Vagina (tissue), 2 donors: ENCODE results near the gene ASPSCR1.

ENCODE experiments used
- POLR2A ChIP-seq, 2 donors: fragments of 450-650 bp; IDR thresholded peaks; one replicate each; pipeline ENCODE4 v1.6.1; 2017; ENCODE audit warnings: antibody characterized with exemption in 2 of 2, mild to moderate bottlenecking in 2 of 2, moderate library complexity in 2 of 2
- POLR2AphosphoS5 ChIP-seq, 2 donors: sonication (generic); formaldehyde crosslinking; IDR thresholded peaks; one replicate each; pipeline ENCODE4 v1.9.0; 2017; ENCODE audit warnings: antibody characterized with exemption in 2 of 2, mild to moderate bottlenecking in 2 of 2, low read depth in 1 of 2; ENCODE audit not compliant: insufficient read depth in 1 of 2
- TF ChIP-seq, protein P1 (sequence below), 3 experiments: fragments of 450-650 bp in 2 of 3; fragments of 200-600 bp in 1 of 3; sonication (generic) in 1 of 3; IDR thresholded peaks; one replicate each; pipeline ENCODE4 v1.5.1; 2017 to 2019; ENCODE audit warnings: antibody characterized with exemption in 3 of 3, mild to moderate bottlenecking in 2 of 3, moderate library complexity in 2 of 3

DNA sequence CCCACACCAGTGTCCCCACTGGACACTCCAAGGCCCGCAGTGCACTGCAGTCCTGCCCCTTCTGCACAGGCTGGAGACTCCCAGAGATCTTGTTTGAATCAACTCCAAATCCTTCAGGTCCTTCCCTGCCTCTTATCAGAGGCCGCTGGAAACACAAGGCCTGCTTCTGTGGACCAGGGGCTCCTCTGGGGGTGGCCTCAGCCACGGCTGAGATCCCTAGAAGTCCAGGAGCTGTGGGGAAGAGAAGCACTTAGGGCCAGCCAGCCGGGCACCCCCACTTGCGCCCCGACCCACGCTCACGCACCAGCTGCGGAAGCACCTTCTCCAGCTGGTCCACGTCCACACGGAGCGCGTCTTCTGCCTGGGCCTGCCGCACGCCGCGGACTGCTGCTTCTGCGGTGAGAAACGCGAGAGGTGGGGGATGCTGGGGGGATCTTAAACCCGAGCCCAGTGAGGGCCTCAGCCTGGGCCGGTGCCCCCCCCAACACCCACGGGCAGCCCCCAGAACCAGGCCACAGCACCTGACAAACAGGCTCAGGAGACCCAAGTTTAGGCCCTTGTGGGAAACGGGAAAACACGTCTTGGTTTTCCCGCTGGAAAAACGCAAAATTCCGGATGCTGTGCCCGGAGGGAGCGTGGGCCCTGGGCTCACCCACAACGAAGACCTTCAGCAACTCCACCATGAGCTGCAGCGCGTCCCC, 41.7 kb downstream of the ASPSCR1 start:
- no peak for TF ChIP-seq POLR2A (IDR thresholded peaks at IDR 0.05)
- TF ChIP-seq, protein P1, sequence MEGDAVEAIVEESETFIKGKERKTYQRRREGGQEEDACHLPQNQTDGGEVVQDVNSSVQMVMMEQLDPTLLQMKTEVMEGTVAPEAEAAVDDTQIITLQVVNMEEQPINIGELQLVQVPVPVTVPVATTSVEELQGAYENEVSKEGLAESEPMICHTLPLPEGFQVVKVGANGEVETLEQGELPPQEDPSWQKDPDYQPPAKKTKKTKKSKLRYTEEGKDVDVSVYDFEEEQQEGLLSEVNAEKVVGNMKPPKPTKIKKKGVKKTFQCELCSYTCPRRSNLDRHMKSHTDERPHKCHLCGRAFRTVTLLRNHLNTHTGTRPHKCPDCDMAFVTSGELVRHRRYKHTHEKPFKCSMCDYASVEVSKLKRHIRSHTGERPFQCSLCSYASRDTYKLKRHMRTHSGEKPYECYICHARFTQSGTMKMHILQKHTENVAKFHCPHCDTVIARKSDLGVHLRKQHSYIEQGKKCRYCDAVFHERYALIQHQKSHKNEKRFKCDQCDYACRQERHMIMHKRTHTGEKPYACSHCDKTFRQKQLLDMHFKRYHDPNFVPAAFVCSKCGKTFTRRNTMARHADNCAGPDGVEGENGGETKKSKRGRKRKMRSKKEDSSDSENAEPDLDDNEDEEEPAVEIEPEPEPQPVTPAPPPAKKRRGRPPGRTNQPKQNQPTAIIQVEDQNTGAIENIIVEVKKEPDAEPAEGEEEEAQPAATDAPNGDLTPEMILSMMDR (IDR thresholded peaks at IDR 0.05): no peak
- TF ChIP-seq POLR2AphosphoS5 (IDR thresholded peaks at IDR 0.05; ENCODE audit: insufficient read depth in 1 of 2, low read depth in 1 of 2): no peak
